NB4 (cell line): ENCODE results near the gene SH3PXD2A.

Source experiments
- DNase-seq: peaks from one replicate; pipeline ENCODE4 v3.0.0; 2010; ENCODE audit warnings: low read depth
- H3K4me3 ChIP-seq: one replicate; pipeline ENCODE4 v1.5.1; 2011; ENCODE audit warnings: mild to moderate bottlenecking, low read depth, low read length, moderate library complexity
- MYC ChIP-seq: IDR thresholded peaks from 2 replicates; pipeline ENCODE4 v1.6.1; 2011; ENCODE audit warnings: low read depth, low read length
- POLR2A ChIP-seq: IDR thresholded peaks from 2 replicates; pipeline ENCODE4 v1.6.1; 2011; ENCODE audit warnings: mild to moderate bottlenecking; ENCODE audit not compliant: insufficient read length; ENCODE audit errors: extremely low read depth
- TF ChIP-seq, protein P1 (sequence below): IDR thresholded peaks from one replicate; pipeline ENCODE4 v1.5.1; 2012; ENCODE audit warnings: low read depth, low read length
- TF ChIP-seq, protein P2 (sequence below): IDR thresholded peaks from 2 replicates; pipeline ENCODE4 v1.6.1; 2011; ENCODE audit warnings: low read depth, low read length

The SH3PXD2A gene

GRCh38 chr10:103748020-103748419 lies 107.4 kb downstream of the SH3PXD2A start:
- H3K4me3 ChIP-seq, result no peak overlapping the region
- no peak for DNase-seq
- TF ChIP-seq, protein P1, sequence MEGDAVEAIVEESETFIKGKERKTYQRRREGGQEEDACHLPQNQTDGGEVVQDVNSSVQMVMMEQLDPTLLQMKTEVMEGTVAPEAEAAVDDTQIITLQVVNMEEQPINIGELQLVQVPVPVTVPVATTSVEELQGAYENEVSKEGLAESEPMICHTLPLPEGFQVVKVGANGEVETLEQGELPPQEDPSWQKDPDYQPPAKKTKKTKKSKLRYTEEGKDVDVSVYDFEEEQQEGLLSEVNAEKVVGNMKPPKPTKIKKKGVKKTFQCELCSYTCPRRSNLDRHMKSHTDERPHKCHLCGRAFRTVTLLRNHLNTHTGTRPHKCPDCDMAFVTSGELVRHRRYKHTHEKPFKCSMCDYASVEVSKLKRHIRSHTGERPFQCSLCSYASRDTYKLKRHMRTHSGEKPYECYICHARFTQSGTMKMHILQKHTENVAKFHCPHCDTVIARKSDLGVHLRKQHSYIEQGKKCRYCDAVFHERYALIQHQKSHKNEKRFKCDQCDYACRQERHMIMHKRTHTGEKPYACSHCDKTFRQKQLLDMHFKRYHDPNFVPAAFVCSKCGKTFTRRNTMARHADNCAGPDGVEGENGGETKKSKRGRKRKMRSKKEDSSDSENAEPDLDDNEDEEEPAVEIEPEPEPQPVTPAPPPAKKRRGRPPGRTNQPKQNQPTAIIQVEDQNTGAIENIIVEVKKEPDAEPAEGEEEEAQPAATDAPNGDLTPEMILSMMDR, result no peak
- TF ChIP-seq MYC (no peak), POLR2A (no peak)
- TF ChIP-seq, protein P2, sequence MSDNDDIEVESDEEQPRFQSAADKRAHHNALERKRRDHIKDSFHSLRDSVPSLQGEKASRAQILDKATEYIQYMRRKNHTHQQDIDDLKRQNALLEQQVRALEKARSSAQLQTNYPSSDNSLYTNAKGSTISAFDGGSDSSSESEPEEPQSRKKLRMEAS, result no peak

DNA sequence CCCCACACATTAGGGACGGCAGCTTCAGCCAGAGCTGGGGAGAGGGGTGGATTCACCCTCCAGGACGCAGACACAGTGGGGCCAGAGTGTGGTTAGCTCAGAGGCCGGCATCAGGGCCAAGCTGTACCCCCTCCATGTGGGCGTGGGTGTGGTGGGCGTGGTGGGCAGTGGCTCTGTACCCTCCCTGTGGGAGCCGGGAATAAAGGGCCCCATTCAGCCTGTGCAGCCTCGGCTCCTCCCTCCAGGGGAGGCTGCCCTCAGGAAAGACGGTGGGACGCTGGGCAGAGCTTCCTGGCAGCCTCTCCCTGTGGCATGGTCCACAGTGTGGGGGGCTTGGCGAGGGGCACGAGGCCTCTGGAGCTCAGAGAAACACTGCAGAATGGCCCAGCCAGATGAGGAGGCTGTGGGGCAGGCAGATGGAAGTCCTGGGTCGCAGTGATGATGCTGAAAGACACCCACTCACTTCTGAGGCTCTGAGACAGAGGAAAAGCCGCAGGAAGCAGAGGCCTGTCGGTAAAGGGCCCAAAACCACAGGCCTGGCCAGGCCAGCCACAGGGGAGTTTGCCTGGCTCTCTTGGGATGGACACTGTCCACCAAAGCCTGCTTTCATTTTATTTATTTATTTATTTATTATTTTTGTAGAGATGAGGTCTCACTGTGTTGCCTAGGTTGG lies 108.0 kb downstream of the SH3PXD2A start:
- DNase-seq, result no peak
- TF ChIP-seq, protein P2, result no peak
- TF ChIP-seq MYC, result no peak
- no peak for TF ChIP-seq POLR2A
- TF ChIP-seq, protein P1, result no peak

DNA sequence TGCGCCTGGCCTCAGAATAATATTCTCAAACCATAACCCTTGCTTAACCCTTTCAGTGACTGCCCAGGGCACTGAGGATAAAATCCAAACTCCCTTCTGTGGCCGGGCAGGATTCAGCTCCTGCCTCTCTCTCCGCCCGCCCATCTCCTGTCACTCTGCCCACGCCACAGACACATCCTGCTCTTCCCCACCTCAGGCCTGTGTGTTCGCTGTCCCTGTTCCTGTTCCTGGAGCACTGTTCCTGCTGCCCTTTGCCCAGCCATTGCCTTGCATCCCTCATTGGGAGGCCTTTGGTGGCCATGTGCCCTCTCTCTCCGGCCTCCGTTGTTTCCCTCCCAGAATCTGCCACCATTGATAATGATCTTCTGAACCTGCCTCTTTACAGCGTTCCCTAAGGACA lies 108.8 kb downstream of the SH3PXD2A start:
- no peak for TF ChIP-seq MYC
- TF ChIP-seq, protein P2, result no peak
- no peak for TF ChIP-seq POLR2A
- TF ChIP-seq, protein P1, result no peak
- no peak overlapping the region for H3K4me3 ChIP-seq
- DNase-seq, result no peak

More for the DNA sequence above, 108.0 kb downstream of the SH3PXD2A start:
- no peak overlapping the region for H3K4me3 ChIP-seq

- peak; percentile 84 for DNase-seq
- TF ChIP-seq, protein P1, result peak; percentile 10
- TF ChIP-seq, protein P2, result no peak
- no peak overlapping the region for H3K4me3 ChIP-seq
These were observed 109.8 kb downstream of the SH3PXD2A start for GRCh38 chr10:103745341-103746247.

GRCh38 chr10:103742824-103743223 lies 112.6 kb downstream of the SH3PXD2A start:
- DNase-seq, result peak; percentile 33
- TF ChIP-seq MYC (no peak), POLR2A (no peak)
- TF ChIP-seq, protein P2, result no peak
- TF ChIP-seq, protein P1, result no peak
- no peak overlapping the region for H3K4me3 ChIP-seq
